GM19328 (cell line): ENCODE measurements around the gene TEAD1.

Source experiments
- ATAC-seq: cut with Tn5 transposase; IDR thresholded peaks from one replicate; pipeline ENCODE4 v1.9.1; 2021; ENCODE audit warnings: mild to moderate bottlenecking, moderate library complexity; ENCODE audit not compliant: unreplicated experiment

The TEAD1 gene

GRCh38 chr11:12827929-12828812 is 153.9 kb downstream of the TEAD1 start:
- ATAC-seq, result no peak

- no peak for ATAC-seq
Measured at GRCh38 chr11:12829131-12829530, 154.9 kb downstream of the TEAD1 start.

- ATAC-seq, result no peak
Measured at GRCh38 chr11:12829540-12830314, 155.5 kb downstream of the TEAD1 start.

GRCh38 chr11:12831471-12832202 is 157.4 kb downstream of the TEAD1 start:
- no peak for ATAC-seq

GRCh38 chr11:12832480-12833224 is 158.4 kb downstream of the TEAD1 start:
- ATAC-seq, result no peak

- no peak for ATAC-seq
Measured at GRCh38 chr11:12834166-12834565, 159.9 kb downstream of the TEAD1 start.

GRCh38 chr11:12834630-12835029 is 160.4 kb downstream of the TEAD1 start:
- no peak for ATAC-seq

GRCh38 chr11:12835286-12835685 is 161.1 kb downstream of the TEAD1 start:
- no peak for ATAC-seq

GRCh38 chr11:12838463-12839123 is 164.4 kb downstream of the TEAD1 start:
- ATAC-seq, result no peak

- ATAC-seq, result no peak
Measured at GRCh38 chr11:12840871-12841660, 166.8 kb downstream of the TEAD1 start.

- no peak for ATAC-seq
Measured at GRCh38 chr11:12841946-12842630, 167.9 kb downstream of the TEAD1 start.

GRCh38 chr11:12842933-12843636 is 168.9 kb downstream of the TEAD1 start:
- ATAC-seq, result no peak

- ATAC-seq, result no peak
Measured at GRCh38 chr11:12845163-12845562, 170.9 kb downstream of the TEAD1 start.

GRCh38 chr11:12845739-12846358 is 171.6 kb downstream of the TEAD1 start:
- no peak for ATAC-seq

- ATAC-seq, result no peak
Measured at GRCh38 chr11:12846786-12847615, 172.8 kb downstream of the TEAD1 start.

- no peak for ATAC-seq
Measured at GRCh38 chr11:12848413-12848812, 174.2 kb downstream of the TEAD1 start.

GRCh38 chr11:12853325-12853651 is 179.1 kb downstream of the TEAD1 start:
- ATAC-seq, result no peak
